Measurements from ENCODE around the gene TRIM46. TPM values are rescaled to one million over a fixed set of nuclear protein-coding genes. Genes with fewer than 3 reads are reported as not detected.

The TRIM46 gene
- total and polyA plus RNA-seq, 2 of the 13 experiments (the other 11 are each of a cell fraction or from before 2014, with no cell fraction given) = 0.04 to 0.09 TPM

- TF ChIP-seq U2AF1 (optimal IDR thresholded peaks at IDR 0.05; ENCODE audit: low read depth, low read length) (peak; percentile 80), NR1H2 (CRISPR knock-in tag; IDR thresholded peaks at IDR 0.05; ENCODE audit: borderline replicate concordance, low read depth) (no peak), PHF8 (CRISPR knock-in tag; IDR thresholded peaks at IDR 0.05) (peak; percentile 76), ZNF703 (CRISPR knock-in tag; IDR thresholded peaks at IDR 0.05; ENCODE audit: borderline replicate concordance) (peak; percentile 79; the same call in 1 of the 2 replicates), ZNF766 (CRISPR knock-in tag; IDR thresholded peaks at IDR 0.05; ENCODE audit: borderline replicate concordance) (0 out of 2 replicates have a peak, but pooled peaks have one; percentile 52), ESRRA (CRISPR knock-in tag; IDR thresholded peaks at IDR 0.05; ENCODE audit: low read depth) (peak; percentile 94; the same call in 1 of the 2 replicates), ATF1 (CRISPR knock-in tag; IDR thresholded peaks at IDR 0.05) (0 out of 2 replicates have a peak, but pooled peaks have one; percentile 30), ZNF770 (CRISPR knock-in tag; IDR thresholded peaks at IDR 0.05) (peak; percentile 89), ZNF639 (CRISPR knock-in tag; conservative IDR thresholded peaks at IDR 0.05) (peak; percentile 91), ZFP41 (CRISPR knock-in tag; IDR thresholded peaks at IDR 0.05; ENCODE audit: borderline replicate concordance) (peak; percentile 87; the same call in 1 of the 2 replicates), MNT (IDR thresholded peaks at IDR 0.05) (peak; percentile 93), ERF (CRISPR knock-in tag; IDR thresholded peaks at IDR 0.05) (peak; percentile 99), HNRNPLL (IDR thresholded peaks at IDR 0.05; ENCODE audit: low read depth, low read length, poor library complexity, severe bottlenecking) (peak; percentile 95), ZFP62 (CRISPR knock-in tag; IDR thresholded peaks at IDR 0.05) (no peak), ZFYVE20 (CRISPR knock-in tag; IDR thresholded peaks at IDR 0.05; ENCODE audit: borderline replicate concordance, low read depth) (no peak), CHD2 (IDR thresholded peaks at IDR 0.05; ENCODE audit: low read depth, low read length) (no peak), ZNF292 (CRISPR knock-in tag; IDR thresholded peaks at IDR 0.05; ENCODE audit: borderline replicate concordance, low read depth) (no peak), ARID5B (CRISPR knock-in tag; IDR thresholded peaks at IDR 0.05) (peak; percentile 97), DMAP1 (CRISPR knock-in tag; IDR thresholded peaks at IDR 0.05) (peak; percentile 96), FOXK2 (IDR thresholded peaks at IDR 0.05) (peak; percentile 86; the same call in 1 of the 2 replicates), SNRNP70 (IDR thresholded peaks at IDR 0.05; ENCODE audit: low read depth, low read length) (no peak)
Measured at GRCh38 chr1:155125946-155126555, 47.6 kb upstream of the TRIM46 start (continued).
